Measurements from ENCODE around the gene RPAIN.

DNA sequence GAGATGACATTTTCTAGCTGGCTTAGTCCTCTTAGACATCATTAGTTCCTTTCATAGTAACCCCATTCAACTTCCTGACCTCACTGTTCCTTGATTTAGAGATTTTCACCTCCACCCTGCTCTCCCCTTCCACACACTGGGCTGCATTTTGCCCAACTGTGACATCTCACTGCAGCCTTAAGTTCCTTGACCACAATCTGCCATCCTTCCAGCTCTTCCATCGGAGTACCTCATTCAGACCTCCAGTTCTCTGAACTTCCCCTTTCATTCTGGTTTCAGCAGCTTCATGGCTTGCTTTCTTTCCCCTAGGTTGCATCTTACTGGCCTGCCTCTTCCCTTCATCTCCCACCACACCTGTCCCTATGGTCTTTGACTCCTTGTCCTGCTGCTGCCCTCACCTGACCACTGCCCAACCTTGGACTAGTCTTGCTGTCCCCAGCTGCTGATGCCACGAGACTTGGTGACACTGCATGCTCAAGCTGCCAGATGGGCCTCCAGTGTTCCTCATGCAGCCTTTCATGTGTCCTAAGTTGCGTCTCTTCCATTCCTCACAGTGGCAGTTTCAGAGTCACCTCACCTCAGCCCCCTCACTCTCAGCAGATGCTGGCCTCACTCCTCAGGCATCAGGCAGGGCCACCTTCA lies 41.3 kb upstream of the RPAIN start:
- TF ChIP-seq TARDBP (IDR thresholded peaks at IDR 0.05) (no peak), NFRKB (IDR thresholded peaks at IDR 0.05) (no peak), CTBP1 (IDR thresholded peaks at IDR 0.05; ENCODE audit: borderline replicate concordance) (no peak), HDGF (IDR thresholded peaks at IDR 0.05; ENCODE audit: borderline replicate concordance) (no peak), SP1 (IDR thresholded peaks at IDR 0.05) (no peak), ARNT (IDR thresholded peaks at IDR 0.05) (no peak), ZNF384 (IDR thresholded peaks at IDR 0.05) (no peak), FOXK2 (IDR thresholded peaks at IDR 0.05) (no peak), SUZ12 (IDR thresholded peaks at IDR 0.05) (no peak), ELF4 (IDR thresholded peaks at IDR 0.05) (no peak), BHLHE40 (IDR thresholded peaks at IDR 0.05; ENCODE audit: borderline replicate concordance) (no peak)
- TF ChIP-seq, protein P1, sequence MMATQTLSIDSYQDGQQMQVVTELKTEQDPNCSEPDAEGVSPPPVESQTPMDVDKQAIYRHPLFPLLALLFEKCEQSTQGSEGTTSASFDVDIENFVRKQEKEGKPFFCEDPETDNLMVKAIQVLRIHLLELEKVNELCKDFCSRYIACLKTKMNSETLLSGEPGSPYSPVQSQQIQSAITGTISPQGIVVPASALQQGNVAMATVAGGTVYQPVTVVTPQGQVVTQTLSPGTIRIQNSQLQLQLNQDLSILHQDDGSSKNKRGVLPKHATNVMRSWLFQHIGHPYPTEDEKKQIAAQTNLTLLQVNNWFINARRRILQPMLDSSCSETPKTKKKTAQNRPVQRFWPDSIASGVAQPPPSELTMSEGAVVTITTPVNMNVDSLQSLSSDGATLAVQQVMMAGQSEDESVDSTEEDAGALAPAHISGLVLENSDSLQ (IDR thresholded peaks at IDR 0.05), result no peak
